Ishikawa (cell line): ENCODE data around the gene STRA6.

ENCODE experiments used
- EP300 ChIP-seq: IDR thresholded peaks from 2 replicates; pipeline ENCODE4 v1.6.1; 2012; ENCODE audit warnings: borderline replicate concordance
- TAF1 ChIP-seq: IDR thresholded peaks from 2 replicates; pipeline ENCODE4 v1.6.1; 2012; ENCODE audit warnings: low read depth, mild to moderate bottlenecking
- TF ChIP-seq, protein P1 (sequence below): IDR thresholded peaks from 2 replicates; pipeline ENCODE4 v1.6.1; 2012
- TF ChIP-seq, protein P2 (sequence below): IDR thresholded peaks from 2 replicates; pipeline ENCODE4 v1.6.1; 2012; ENCODE audit warnings: low read depth, mild to moderate bottlenecking

DNA sequence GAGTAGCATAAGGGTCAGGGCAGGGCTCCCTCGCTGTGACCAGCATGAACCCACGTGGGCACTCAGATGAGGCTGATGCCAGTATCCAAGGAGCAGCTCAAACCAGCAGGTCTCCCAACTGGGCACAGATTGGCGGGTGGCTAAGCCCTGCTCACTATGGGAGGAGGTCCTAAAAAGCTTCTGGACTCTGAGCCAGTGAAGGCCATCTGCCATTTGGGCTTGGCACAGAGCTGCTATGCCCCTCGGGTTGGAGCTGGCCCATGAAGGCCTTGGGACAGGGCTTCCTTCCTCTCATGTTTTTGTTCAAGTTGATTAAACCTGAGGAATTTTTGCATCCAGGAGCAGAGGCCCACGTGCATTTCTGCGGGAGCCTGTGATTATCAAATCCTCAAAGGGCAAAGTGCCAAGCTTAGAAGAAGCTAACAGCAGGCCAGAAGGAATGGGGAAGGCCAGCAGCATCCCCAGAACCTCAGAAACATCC is 4.3 kb upstream of the STRA6 start:
- TF ChIP-seq EP300 = peak; percentile 64
- TF ChIP-seq, protein P1, sequence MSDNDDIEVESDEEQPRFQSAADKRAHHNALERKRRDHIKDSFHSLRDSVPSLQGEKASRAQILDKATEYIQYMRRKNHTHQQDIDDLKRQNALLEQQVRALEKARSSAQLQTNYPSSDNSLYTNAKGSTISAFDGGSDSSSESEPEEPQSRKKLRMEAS = peak; percentile 60; the same call in 1 of the 2 replicates
- no peak for TF ChIP-seq TAF1
- TF ChIP-seq, protein P2, sequence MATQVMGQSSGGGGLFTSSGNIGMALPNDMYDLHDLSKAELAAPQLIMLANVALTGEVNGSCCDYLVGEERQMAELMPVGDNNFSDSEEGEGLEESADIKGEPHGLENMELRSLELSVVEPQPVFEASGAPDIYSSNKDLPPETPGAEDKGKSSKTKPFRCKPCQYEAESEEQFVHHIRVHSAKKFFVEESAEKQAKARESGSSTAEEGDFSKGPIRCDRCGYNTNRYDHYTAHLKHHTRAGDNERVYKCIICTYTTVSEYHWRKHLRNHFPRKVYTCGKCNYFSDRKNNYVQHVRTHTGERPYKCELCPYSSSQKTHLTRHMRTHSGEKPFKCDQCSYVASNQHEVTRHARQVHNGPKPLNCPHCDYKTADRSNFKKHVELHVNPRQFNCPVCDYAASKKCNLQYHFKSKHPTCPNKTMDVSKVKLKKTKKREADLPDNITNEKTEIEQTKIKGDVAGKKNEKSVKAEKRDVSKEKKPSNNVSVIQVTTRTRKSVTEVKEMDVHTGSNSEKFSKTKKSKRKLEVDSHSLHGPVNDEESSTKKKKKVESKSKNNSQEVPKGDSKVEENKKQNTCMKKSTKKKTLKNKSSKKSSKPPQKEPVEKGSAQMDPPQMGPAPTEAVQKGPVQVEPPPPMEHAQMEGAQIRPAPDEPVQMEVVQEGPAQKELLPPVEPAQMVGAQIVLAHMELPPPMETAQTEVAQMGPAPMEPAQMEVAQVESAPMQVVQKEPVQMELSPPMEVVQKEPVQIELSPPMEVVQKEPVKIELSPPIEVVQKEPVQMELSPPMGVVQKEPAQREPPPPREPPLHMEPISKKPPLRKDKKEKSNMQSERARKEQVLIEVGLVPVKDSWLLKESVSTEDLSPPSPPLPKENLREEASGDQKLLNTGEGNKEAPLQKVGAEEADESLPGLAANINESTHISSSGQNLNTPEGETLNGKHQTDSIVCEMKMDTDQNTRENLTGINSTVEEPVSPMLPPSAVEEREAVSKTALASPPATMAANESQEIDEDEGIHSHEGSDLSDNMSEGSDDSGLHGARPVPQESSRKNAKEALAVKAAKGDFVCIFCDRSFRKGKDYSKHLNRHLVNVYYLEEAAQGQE = no peak
